Esophagus squamous epithelium (tissue), 5 donors: Measurements from ENCODE around the gene OMA1. TPM values are rescaled to one million over a fixed set of nuclear protein-coding genes. Genes with fewer than 3 reads are reported as not detected.

Experiments used
- DNase-seq: peaks from one replicate; lab custom pipeline; 2025; lab: John Stamatoyannopoulos, UW
- H3K27ac ChIP-seq, 4 donors: fragments of 200-600 bp; sonication (generic); one replicate each; pipeline ENCODE4 v1.5.1; 2016 to 2019; ENCODE audit warnings: mild to moderate bottlenecking in 1 of 4
- H3K27me3 ChIP-seq, 4 donors: fragments of 200-600 bp; sonication (generic); 1 replicate in 3 of 4; 2 replicates in 1 of 4; pipeline versions ENCODE4 v1.5.1 to v1.6.0; 2017 to 2021; ENCODE audit warnings: antibody characterized with exemption in 1 of 4
- H3K36me3 ChIP-seq, 3 donors: fragments of 200-600 bp; sonication (generic); one replicate each; pipeline ENCODE4 v1.5.1; 2016 to 2019
- H3K4me1 ChIP-seq, 3 donors: fragments of 200-600 bp; sonication (generic); one replicate each; pipeline ENCODE4 v1.5.1; 2017 to 2019
- H3K4me3 ChIP-seq, 4 donors: fragments of 200-600 bp; sonication (generic); 1 replicate in 3 of 4; 2 replicates in 1 of 4; pipeline ENCODE4 v1.5.1; 2016 to 2019; ENCODE audit warnings: mild to moderate bottlenecking in 2 of 4, moderate library complexity in 1 of 4
- H3K9me3 ChIP-seq, 3 donors: fragments of 200-600 bp; sonication (generic); one replicate each; pipeline ENCODE4 v1.5.1; 2016 to 2019
- POLR2A ChIP-seq, 4 donors: fragments of 450-650 bp; IDR thresholded peaks; one replicate each; pipeline ENCODE4 v1.6.1; 2017; ENCODE audit warnings: antibody characterized with exemption in 4 of 4, mild to moderate bottlenecking in 4 of 4, moderate library complexity in 3 of 4
- WGBS, 2 donors: methylation state at CpG; one replicate each; pipeline ENCODE4 v1.1.5; 2018; 5-methylcytosine and 5-hydroxymethylcytosine counted together
- intact Hi-C: fragments of 100-400 bp; cut with DNase I; formaldehyde crosslinking; loops from one replicate; pipeline ENCODE4 v1.15.0; 2022
- total RNA-seq, 4 donors: library from RNA; depleted of rRNA; stranded (reverse); fragments of >200 nt; gene quantifications; one replicate each; pipeline ENCODE4 v1.1.0, GENCODE V29; 2016
- TF ChIP-seq, protein P1 (sequence below), 6 experiments: fragments of 450-650 bp in 4 of 6; fragments of 200-600 bp in 2 of 6; sonication (generic) in 2 of 6; IDR thresholded peaks; one replicate each; pipeline ENCODE4 v1.5.1; 2016 to 2019; ENCODE audit warnings: antibody characterized with exemption in 6 of 6, mild to moderate bottlenecking in 4 of 6, moderate library complexity in 4 of 6
- donor health status: DM: yes; HTN: yes; CAD: no.

OMA1 gene
- total RNA-seq, 4 donors from 2014 or later, result 24.1 to 41.4 (median 30.5) TPM

DNA sequence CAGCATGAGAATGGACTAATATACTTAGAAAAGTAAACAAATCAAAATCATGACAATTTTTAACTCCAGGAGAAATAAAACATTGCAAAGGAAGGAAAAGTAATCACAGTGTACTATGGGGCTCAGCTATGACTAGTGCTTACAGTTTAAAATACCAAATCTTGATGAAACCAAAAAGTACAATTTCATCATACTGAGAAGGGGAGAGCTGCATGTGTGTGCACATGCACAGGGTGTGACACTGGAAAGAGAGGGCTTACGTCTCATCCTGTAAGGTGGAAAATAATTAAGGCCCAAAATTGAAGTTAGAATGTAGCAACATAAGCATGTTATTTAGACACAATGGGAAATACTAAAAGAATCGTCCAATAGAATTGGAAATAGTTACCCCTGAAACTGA is 64.6 kb downstream of the OMA1 start:
- no peak overlapping the region for H3K4me3 ChIP-seq
- TF ChIP-seq, protein P1, sequence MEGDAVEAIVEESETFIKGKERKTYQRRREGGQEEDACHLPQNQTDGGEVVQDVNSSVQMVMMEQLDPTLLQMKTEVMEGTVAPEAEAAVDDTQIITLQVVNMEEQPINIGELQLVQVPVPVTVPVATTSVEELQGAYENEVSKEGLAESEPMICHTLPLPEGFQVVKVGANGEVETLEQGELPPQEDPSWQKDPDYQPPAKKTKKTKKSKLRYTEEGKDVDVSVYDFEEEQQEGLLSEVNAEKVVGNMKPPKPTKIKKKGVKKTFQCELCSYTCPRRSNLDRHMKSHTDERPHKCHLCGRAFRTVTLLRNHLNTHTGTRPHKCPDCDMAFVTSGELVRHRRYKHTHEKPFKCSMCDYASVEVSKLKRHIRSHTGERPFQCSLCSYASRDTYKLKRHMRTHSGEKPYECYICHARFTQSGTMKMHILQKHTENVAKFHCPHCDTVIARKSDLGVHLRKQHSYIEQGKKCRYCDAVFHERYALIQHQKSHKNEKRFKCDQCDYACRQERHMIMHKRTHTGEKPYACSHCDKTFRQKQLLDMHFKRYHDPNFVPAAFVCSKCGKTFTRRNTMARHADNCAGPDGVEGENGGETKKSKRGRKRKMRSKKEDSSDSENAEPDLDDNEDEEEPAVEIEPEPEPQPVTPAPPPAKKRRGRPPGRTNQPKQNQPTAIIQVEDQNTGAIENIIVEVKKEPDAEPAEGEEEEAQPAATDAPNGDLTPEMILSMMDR (IDR thresholded peaks at IDR 0.05), result no peak
- no peak for TF ChIP-seq POLR2A (IDR thresholded peaks at IDR 0.05)
- H3K27me3 ChIP-seq, result no peaks in the 10 kb centered on the region
- no peaks in the 10 kb centered on the region for H3K9me3 ChIP-seq
- no peak for DNase-seq
- H3K36me3 ChIP-seq, result peaks cover 0 to 55% (median 0%) of the 10 kb centered on the region in 3 donors
- intact Hi-C loops, result no loop called here
- no peaks in the 10 kb centered on the region for H3K4me1 ChIP-seq
- 95 to 96% methylated on average over 2 of the region's 2 CpGs for WGBS, 2 donors
- no peak overlapping the region for H3K27ac ChIP-seq

GRCh38 chr1:58480191-58480590 is 66.3 kb downstream of the OMA1 start:
- Histone ChIP-seq H3K4me3 (no peak overlapping the region), H3K27ac (no peak overlapping the region), H3K27me3 (no peaks in the 10 kb centered on the region), H3K9me3 (no peaks in the 10 kb centered on the region), H3K4me1 (no peaks in the 10 kb centered on the region), H3K36me3 (peaks cover 0 to 55% (median 0%) of the 10 kb centered on the region in 3 donors)
- no peak for DNase-seq
- WGBS, 2 donors, result 91 to 95% methylated on average over 2 of the region's 2 CpGs
- intact Hi-C loops, result no loop called here
- TF ChIP-seq, protein P1 (IDR thresholded peaks at IDR 0.05), result no peak

- WGBS, 2 donors, result 89 to 99% methylated on average over 3 of the region's 3 CpGs
- intact Hi-C loops, result no loop called here
- no peak overlapping the region for H3K4me3 ChIP-seq
These were observed 69.1 kb downstream of the OMA1 start for GRCh38 chr1:58477390-58477789.

DNA sequence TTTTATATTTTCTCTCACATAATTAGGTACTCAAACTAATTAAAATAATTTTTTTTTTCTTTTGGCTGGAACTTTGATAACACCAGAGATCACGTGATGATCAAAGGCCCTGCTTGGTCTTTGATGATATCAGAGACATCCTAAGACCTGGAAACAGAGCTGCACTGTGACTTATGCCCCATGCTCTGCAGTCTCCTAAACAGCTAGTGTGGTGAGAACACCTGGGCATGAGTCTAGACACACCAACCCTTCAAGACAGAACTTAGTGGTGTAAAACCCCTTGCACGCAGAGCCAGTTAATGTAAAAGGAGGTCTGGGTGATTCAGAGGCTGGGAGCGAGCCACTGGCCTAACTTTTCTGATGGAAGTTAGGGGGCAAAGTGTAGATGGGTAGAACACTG is 70.3 kb downstream of the OMA1 start:
- no peak overlapping the region for H3K27ac ChIP-seq
- H3K9me3 ChIP-seq, result no peaks in the 10 kb centered on the region
- TF ChIP-seq, protein P1 (IDR thresholded peaks at IDR 0.05), result no peak
- TF ChIP-seq POLR2A (IDR thresholded peaks at IDR 0.05), result no peak
- H3K27me3 ChIP-seq, result no peaks in the 10 kb centered on the region
- 80 to 95% methylated on average over 3 of the region's 3 CpGs for WGBS, 2 donors
- no peak for DNase-seq
- H3K4me3 ChIP-seq, result no peak overlapping the region
- intact Hi-C loops, result no loop called here
- H3K36me3 ChIP-seq, result peaks cover 0 to 34% (median 0%) of the 10 kb centered on the region in 3 donors
- H3K4me1 ChIP-seq, result no peaks in the 10 kb centered on the region

More at GRCh38 chr1:58477390-58477789, 69.1 kb downstream of the OMA1 start:
- Histone ChIP-seq H3K27me3 (no peaks in the 10 kb centered on the region), H3K4me1 (no peaks in the 10 kb centered on the region), H3K27ac (no peak overlapping the region), H3K36me3 (peaks cover 0 to 39% (median 0%) of the 10 kb centered on the region in 3 donors), H3K9me3 (no peaks in the 10 kb centered on the region)
- no peak for TF ChIP-seq POLR2A (IDR thresholded peaks at IDR 0.05)
- TF ChIP-seq, protein P1 (IDR thresholded peaks at IDR 0.05), result no peak
- no peak for DNase-seq

DNA sequence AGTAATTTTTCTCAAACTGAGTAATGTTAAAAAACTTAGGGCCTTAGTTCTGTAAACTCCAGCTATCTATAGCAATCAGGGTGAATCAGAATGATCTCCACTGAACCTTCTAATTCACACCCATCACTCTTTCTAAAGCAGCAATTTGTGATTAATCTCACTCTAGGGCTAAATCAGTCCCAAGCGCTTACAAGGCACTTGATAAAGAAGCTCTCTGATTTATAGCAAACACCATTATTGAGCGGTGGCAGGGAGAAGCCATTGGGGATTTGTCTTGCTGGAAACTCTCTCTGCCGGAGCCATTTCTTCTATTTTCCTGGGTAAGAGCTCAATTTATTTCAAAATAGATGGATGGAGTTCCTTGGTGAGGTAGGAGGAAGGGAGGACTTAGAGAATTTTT is 77.0 kb downstream of the OMA1 start:
- intact Hi-C loops, result no loop called here
- 64 to 84% methylated on average over 3 of the region's 3 CpGs for WGBS, 2 donors
- TF ChIP-seq POLR2A (IDR thresholded peaks at IDR 0.05), result no peak
- peaks cover 0 to 24% (median 0%) of the 10 kb centered on the region in 3 donors for H3K36me3 ChIP-seq
- no peaks in the 10 kb centered on the region for H3K4me1 ChIP-seq
- no peak for DNase-seq
- no peak overlapping the region for H3K27ac ChIP-seq
- no peaks in the 10 kb centered on the region for H3K9me3 ChIP-seq
- H3K27me3 ChIP-seq, result no peaks in the 10 kb centered on the region
- H3K4me3 ChIP-seq, result no peak overlapping the region

DNA sequence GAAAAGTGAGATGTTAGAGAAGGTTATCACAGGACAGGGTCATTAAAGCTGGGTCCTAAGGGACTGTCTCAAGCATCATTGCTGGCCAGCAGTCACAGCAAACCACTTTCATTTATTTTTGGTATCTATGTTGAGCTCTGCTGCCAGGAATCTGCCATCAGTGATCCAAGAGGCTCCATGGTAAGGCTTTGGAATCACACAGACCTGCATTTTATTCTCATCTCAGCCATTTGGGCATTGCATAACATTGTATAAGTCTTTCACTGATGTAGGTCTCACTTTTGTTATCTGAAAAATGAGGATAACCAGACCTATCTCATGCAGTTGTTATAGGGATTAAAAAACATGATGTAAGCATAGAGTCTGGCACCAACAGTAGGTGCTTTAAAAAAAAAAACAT is 77.5 kb downstream of the OMA1 start:
- intact Hi-C loops, result no loop called here
- no peak for DNase-seq
- H3K4me3 ChIP-seq, result no peak overlapping the region
- H3K27ac ChIP-seq, result no peak overlapping the region
- H3K4me1 ChIP-seq, result no peaks in the 10 kb centered on the region
- no peaks in the 10 kb centered on the region for H3K27me3 ChIP-seq
- H3K36me3 ChIP-seq, result peaks cover 0 to 24% (median 0%) of the 10 kb centered on the region in 3 donors
- no peak for TF ChIP-seq POLR2A (IDR thresholded peaks at IDR 0.05)
- TF ChIP-seq, protein P1 (IDR thresholded peaks at IDR 0.05), result no peak
- no peaks in the 10 kb centered on the region for H3K9me3 ChIP-seq
